ENCODE results near the gene FABP3.

GRCh38 chr1:31383967-31384366 lies 11.1 kb upstream of the FABP3 start:
- TF ChIP-seq CTCF (IDR thresholded peaks at IDR 0.05; ENCODE audit: low read depth, low read length) (no peak), EZH2phosphoT487 (IDR thresholded peaks at IDR 0.05; ENCODE audit: low read depth) (no peak)
